H1 (cell line): ENCODE results near the gene NEBL. TPM values are rescaled to one million over a fixed set of nuclear protein-coding genes. Genes with fewer than 3 reads are reported as not detected.

Experiments used
- ATF3 ChIP-seq: IDR thresholded peaks from 2 replicates; pipeline ENCODE4 v1.6.1; 2011; ENCODE audit warnings: low read depth, mild to moderate bottlenecking, low read length; ENCODE audit not compliant: insufficient read depth
- CREB1 ChIP-seq: IDR thresholded peaks from 2 replicates; pipeline ENCODE4 v1.6.1; 2012; ENCODE audit warnings: inconsistent platforms
- CTBP2 ChIP-seq: IDR thresholded peaks from 2 replicates; pipeline ENCODE4 v1.7.0; 2011; ENCODE audit warnings: borderline replicate concordance, mild to moderate bottlenecking, moderate library complexity, mixed read lengths, low read length; ENCODE audit not compliant: insufficient read depth, insufficient read length
- E2F6 ChIP-seq: IDR thresholded peaks from 2 replicates; pipeline ENCODE4 v1.6.1; 2012; ENCODE audit warnings: inconsistent platforms
- EZH2 ChIP-seq: fragments of 200-600 bp; sonication (generic); IDR thresholded peaks from 2 replicates; pipeline ENCODE4 v1.7.1; 2012; ENCODE audit warnings: low read depth, mild to moderate bottlenecking, moderate library complexity, low read length, inconsistent platforms; ENCODE audit not compliant: severe bottlenecking
- NANOG ChIP-seq: IDR thresholded peaks from 2 replicates; pipeline ENCODE4 v1.6.1; 2011; ENCODE audit warnings: low read length, low read depth, mild to moderate bottlenecking, inconsistent platforms; ENCODE audit not compliant: insufficient read depth, poor library complexity, severe bottlenecking
- NRF1 ChIP-seq: IDR thresholded peaks from 2 replicates; pipeline ENCODE4 v1.6.1; 2011; ENCODE audit warnings: mild to moderate bottlenecking, low read depth, low read length, improper control_type of control experiment
- POLR2AphosphoS5 ChIP-seq: IDR thresholded peaks from 2 replicates; pipeline ENCODE4 v1.6.1; 2011; ENCODE audit warnings: low read depth, low read length
- SRF ChIP-seq: IDR thresholded peaks from 2 replicates; pipeline ENCODE4 v1.6.1; 2011; ENCODE audit warnings: mild to moderate bottlenecking, low read depth, low read length, moderate library complexity
- TEAD4 ChIP-seq: IDR thresholded peaks from 2 replicates; pipeline ENCODE4 v1.6.1; 2012; ENCODE audit warnings: low read depth, low read length, inconsistent platforms, mixed read lengths
- polyA plus RNA-seq, 7 experiments: library from polyadenylated mRNA; depleted of rRNA in 3 of 7; stranded (reverse) in 5 of 7; unstranded in 2 of 7; fragments of >200 nt in 5 of 7; fragments of 200-250 nt in 2 of 7; gene quantifications; 1 replicate in 5 of 7; 2 replicates in 1 of 7; 4 replicates in 1 of 7; pipeline versions ENCODE4 v1.2.1 to v1.2.3, GENCODE V29; 2011 to 2013; ENCODE audit warnings: missing spikeins in 2 of 7, mixed read lengths in 2 of 7
- total RNA-seq: library from RNA; stranded (reverse); fragmentation: NEBNext Ultra II Directional; extraction: Animal tissue kit (Norgen Biotek cat#: 25700); gene quantifications from 2 replicates; pipeline ENCODE4 v1.2.1, GENCODE V29; 2021

NEBL gene
- total and polyA plus RNA-seq, 2 of the 8 experiments (the other 6 are each of a cell fraction or from before 2014, with no cell fraction given) = 7.5 to 10.5 TPM

GRCh38 chr10:20892796-20893195 is 4.3 kb downstream of the NEBL start (continued):
- no peak for TF ChIP-seq E2F6
- TF ChIP-seq SRF = no peak
- no peak for TF ChIP-seq NRF1
- TF ChIP-seq EZH2 = no peak
- TF ChIP-seq NANOG = no peak
- no peak for TF ChIP-seq CTBP2
- no peak for TF ChIP-seq POLR2AphosphoS5
- no peak for TF ChIP-seq CREB1
- TF ChIP-seq ATF3 = no peak
- no peak for TF ChIP-seq TEAD4
